Endometrial microvascular endothelial cells (primary cell): Measurements from ENCODE around the gene CDK5RAP1. TPM values are rescaled to one million over a fixed set of nuclear protein-coding genes. Genes with fewer than 3 reads are reported as not detected.

Experiments
- in situ Hi-C: cut with HindIII; loops from 2 replicates; pipeline ENCODE4 v1.10.0; 2017; ENCODE audit warnings: low sequenced_read_pairs, low pct_unique_long_range_greater_than_20kb; ENCODE audit errors: inconsistent ontology term
- total RNA-seq: library from RNA; depleted of rRNA; stranded (reverse); fragments of >200 nt; gene quantifications from one replicate; pipeline ENCODE4 v1.2.3, GENCODE V29; 2015; ENCODE audit errors: inconsistent ontology term

Gene CDK5RAP1
- total RNA-seq, 1 donor from 2014 or later, result 29.3 TPM

DNA sequence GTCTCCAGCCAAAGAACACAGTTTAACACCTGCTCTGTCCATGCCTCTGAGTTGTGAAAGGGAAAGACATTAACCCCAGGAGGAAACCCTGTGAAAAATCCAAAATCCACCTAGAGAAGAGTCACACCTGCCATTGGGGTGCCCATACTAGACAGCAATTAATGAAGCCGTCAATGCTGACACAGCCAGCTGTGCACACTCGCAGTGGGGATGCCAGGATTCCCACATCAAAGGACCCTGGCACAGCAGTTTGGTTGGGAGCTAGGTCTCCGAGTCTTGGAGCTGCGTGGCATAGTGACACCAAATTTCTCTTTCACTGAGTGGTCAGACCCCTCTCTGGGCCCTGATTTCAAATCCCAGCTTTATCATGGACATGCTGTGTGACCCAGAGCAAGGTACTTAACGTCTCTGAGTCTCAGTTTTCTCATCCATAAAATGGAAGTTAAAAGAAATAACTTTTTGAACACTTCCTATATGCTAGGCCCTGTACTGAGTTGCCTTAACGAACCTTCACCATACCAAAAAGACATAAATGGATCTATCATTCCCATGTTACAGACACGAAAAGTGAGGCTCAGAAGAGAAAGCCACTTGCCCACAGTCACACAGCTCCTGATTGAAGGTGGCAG is 87.5 kb downstream of the CDK5RAP1 start:
- in situ Hi-C loops, result no loop called here

GRCh38 chr20:33312583-33312982 is 88.7 kb downstream of the CDK5RAP1 start:
- in situ Hi-C loops, result no loop called here

- in situ Hi-C loops, result no loop called here
Observed at GRCh38 chr20:33311996-33312395, 89.3 kb downstream of the CDK5RAP1 start.

- in situ Hi-C loops, result no loop called here
Observed at GRCh38 chr20:33311011-33311410, 90.3 kb downstream of the CDK5RAP1 start.

DNA sequence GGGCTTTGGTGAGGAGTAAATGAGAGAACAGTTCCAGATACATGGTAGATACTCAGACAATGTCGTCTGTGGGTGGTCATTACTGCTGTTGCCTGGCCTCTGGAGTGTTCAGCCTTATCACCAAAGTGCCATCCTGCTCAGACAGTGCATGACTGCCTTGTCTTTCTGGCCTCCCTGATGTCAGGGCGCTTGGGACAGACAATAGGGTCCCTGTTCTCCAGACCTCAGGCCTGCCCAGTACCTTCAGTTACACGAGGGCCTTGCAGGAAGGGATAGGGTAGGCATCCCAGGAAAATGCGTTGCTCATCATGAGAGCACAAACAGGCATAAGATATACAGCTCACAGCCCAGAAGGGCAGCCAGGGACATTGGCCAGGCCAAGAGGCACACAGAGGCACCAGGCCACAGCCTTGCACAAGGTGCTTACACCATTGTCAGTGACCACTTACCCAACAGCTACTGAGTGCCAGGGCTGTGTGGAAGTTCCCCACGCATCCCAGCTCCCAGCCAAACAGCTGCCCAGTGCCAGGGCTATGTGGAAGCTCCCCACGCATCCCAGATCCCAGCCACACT is 90.9 kb downstream of the CDK5RAP1 start:
- in situ Hi-C loops, result no loop called here

DNA sequence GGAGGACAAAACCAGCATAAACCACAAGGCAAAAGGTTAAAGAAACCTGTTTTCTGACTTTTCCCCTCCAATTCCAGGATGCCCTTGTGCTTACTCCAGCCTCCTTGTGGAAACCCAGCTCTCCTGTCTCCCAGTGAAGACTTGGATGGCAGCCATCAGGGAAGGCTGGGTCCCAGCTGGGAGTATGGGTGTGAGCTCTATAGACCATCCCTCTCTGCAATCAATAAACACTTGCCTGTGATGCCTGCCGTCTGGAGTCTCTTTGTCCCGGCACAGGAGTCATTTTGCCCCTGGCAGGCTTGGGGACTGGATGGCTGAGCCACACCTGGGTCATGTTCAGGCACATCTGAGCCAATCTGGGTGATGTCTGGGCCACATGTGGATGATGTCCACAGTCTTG is 91.7 kb downstream of the CDK5RAP1 start:
- in situ Hi-C loops, result no loop called here

Other genes starting within 250 kb of the CDK5RAP1 start
- gene BPIFA2, start 233.4 kb downstream of the CDK5RAP1 start, total RNA-seq, result not detected
- gene BPIFA3, start 184.2 kb downstream of the CDK5RAP1 start, total RNA-seq, result not detected
- not detected for gene BPIFA1, start 165.5 kb downstream of the CDK5RAP1 start, total RNA-seq
- not detected for gene BPIFB1, start 118.3 kb downstream of the CDK5RAP1 start, total RNA-seq
- 7.2 TPM for gene SNTA1, start 42.2 kb upstream of the CDK5RAP1 start, total RNA-seq
- 5.4 TPM for gene CBFA2T2, start 88.6 kb upstream of the CDK5RAP1 start, total RNA-seq